HFF-Myc (cell line): Measurements from ENCODE around the gene CNIH3.

Source experiments
- DNase-seq: peaks from one replicate; pipeline ENCODE4 v3.0.0-alpha.2; 2011; ENCODE audit warnings: low read depth; ENCODE audit errors: extremely low read depth
- H3K4me3 ChIP-seq: replicated peaks from 2 replicates; pipeline ENCODE4 v1.5.1; 2011; ENCODE audit warnings: low read depth, mild to moderate bottlenecking, control low read depth, low read length
- TF ChIP-seq, protein P1 (sequence below): IDR thresholded peaks from 2 replicates; pipeline ENCODE4 v1.5.1; 2012; ENCODE audit warnings: mild to moderate bottlenecking, low read depth, low read length, control low read depth; ENCODE audit errors: missing control alignments

The CNIH3 gene

DNA sequence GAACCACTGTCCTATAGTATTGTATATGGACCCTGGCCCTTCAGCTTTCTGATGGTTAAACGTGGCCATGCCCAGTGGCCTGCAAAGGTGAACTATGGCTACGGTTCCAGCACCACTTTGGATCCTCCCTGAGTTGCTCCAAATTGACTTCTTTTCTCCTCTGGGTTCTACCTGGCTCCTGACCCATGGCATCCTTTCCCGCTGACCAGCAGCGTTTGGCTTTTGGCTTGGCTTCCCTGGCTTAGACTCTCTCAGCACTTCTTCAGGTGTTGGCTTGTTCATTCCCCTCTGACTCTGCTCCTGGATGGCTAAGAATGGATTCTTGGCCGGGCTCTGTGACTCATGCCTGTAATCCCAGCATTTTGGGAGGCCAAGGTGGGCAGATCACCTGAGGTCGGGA lies 152.9 kb downstream of the CNIH3 start:
- DNase-seq = no peak

DNA sequence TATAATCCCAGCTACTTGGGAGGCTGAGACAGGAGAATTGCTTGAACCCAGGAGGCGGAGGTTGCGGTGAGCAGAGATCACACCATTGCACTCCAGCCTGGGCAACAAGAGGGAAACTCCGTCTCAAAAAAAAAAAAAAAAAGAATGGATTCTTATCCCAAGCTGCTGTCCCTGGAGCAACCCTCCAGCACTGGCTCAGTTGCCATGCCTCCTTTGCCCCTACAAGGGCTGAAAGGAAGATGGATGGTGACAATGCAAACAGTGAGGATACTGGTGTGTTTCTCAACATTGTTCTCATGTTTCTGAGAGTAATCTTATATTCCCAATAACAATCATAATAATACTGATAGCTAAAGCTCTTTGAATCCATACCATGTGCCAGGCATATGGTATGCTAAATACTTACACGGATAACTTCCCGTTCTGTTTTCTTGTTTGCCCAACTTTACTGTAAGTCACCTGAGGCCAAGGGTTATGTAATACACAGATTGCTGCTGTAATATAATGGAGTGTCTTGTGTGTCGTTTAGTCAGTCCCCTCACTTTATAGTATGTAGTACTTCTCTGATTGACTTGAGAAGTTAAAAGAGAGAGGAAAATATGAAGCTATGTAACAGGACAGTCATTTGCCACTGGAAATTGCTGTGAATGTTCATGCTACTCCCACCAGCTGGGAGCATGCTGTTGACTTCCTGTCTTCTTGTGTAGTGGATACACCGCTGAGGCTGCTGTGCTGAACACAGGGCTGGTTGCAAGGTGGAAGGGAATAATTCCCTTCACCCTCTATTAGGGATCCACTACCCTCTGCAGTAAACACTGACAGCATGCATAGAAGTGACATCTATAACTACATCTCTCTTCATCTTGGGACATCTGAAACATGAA lies 153.6 kb downstream of the CNIH3 start:
- TF ChIP-seq, protein P1, sequence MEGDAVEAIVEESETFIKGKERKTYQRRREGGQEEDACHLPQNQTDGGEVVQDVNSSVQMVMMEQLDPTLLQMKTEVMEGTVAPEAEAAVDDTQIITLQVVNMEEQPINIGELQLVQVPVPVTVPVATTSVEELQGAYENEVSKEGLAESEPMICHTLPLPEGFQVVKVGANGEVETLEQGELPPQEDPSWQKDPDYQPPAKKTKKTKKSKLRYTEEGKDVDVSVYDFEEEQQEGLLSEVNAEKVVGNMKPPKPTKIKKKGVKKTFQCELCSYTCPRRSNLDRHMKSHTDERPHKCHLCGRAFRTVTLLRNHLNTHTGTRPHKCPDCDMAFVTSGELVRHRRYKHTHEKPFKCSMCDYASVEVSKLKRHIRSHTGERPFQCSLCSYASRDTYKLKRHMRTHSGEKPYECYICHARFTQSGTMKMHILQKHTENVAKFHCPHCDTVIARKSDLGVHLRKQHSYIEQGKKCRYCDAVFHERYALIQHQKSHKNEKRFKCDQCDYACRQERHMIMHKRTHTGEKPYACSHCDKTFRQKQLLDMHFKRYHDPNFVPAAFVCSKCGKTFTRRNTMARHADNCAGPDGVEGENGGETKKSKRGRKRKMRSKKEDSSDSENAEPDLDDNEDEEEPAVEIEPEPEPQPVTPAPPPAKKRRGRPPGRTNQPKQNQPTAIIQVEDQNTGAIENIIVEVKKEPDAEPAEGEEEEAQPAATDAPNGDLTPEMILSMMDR = no peak
- DNase-seq = peak; percentile 54
- no peak overlapping the region for H3K4me3 ChIP-seq

More for the DNA sequence above, 152.9 kb downstream of the CNIH3 start:
- no peak overlapping the region for H3K4me3 ChIP-seq
- TF ChIP-seq, protein P1 = no peak

DNA sequence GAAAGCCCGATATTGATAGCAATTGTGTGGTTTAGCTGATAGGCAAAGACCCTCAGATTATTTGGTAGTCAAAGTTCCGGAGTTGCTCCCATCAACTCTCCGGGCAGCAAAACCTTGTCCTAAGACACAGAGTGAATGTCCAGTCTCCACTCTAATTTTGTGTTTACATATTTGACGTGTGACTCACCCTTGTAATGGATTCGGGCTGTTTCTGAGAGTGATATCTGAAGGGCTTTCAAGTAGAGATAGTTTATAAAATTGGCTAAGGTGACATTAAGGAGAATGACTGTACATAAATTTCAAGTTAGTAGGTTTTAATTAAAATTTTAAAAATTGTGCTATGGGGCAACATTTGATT lies 154.2 kb downstream of the CNIH3 start:
- TF ChIP-seq, protein P1 = no peak
- peak; percentile 80 for DNase-seq

DNA sequence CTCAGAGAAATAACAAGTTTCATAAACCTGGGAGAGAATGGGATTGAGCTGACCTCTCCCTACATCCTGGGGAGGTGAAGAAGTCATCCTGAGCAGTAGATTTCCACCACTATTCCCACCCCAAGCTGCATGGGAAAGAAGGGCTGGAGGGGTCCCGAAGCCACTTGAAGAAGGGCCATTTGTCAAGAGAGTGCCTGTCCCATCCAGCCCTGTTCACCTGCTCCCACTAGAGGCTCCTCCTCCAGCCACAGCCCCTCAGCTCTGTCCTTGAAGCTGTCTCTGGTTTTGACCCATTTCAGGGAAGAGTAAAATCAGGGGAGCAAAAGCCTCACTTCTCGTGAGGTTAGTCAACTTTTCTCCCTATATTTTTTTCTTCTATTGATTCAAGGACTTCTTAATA lies 157.5 kb downstream of the CNIH3 start:
- H3K4me3 ChIP-seq = no peak overlapping the region
- no peak for DNase-seq
- TF ChIP-seq, protein P1 = no peak

More for the DNA sequence above, 154.2 kb downstream of the CNIH3 start:
- no peak overlapping the region for H3K4me3 ChIP-seq

DNA sequence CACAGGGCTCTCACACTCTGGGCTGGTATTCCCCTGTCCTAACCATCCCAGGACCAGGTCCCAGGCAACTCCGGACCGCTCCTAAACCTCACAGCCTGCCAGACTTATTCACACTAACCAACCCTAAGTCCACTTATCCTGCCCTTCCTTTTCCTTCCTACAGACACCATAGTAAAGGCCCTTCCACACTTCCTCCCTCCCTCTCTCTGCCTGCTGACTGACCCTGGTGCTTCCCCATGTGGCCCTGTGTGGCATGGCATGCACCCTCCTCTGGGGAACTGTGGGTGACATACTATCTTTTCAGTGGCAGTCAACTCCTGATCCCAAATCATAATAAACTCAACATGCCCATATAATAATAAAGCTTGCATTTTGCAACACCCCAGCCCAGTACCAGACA lies 158.3 kb downstream of the CNIH3 start:
- H3K4me3 ChIP-seq = no peak overlapping the region
- DNase-seq = no peak
- TF ChIP-seq, protein P1 = peak; percentile 30

DNA sequence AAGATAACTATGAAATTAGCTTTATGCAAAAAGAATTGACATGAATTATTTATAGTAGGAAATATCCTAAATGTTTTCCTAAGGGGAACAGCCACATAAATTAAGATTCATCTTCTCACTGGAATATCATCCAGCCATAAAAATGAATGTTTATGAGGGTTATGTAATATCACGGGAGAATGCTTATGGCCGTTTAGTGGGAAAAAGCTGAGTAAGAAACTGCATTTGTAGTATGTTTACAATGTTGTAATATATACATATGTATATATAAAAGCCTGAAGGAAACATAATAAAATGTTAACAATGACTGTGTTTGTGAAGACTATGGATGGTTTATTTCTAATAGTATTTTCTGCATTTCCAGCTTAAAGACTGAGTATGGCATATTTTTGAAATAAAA lies 161.1 kb downstream of the CNIH3 start:
- DNase-seq = no peak
- H3K4me3 ChIP-seq = no peak overlapping the region
- TF ChIP-seq, protein P1 = no peak
